NCI-H2196 (cell line): Measurements from ENCODE around the gene IL27RA.

ENCODE experiments used
- DNase-seq: peaks from one replicate; lab custom pipeline; 2025; ENCODE audit not compliant: unreplicated experiment; lab: John Stamatoyannopoulos, UW

The IL27RA gene

GRCh38 chr19:14031719-14032480, at the start of gene IL27RA:
TSS of gene IL27RA (plus strand) at chr19:14031762. CDS start at chr19:14031873, 111 bp downstream.
- DNase-seq = peak; percentile 72

GRCh38 chr19:13981988-13982501, 49.5 kb upstream of the IL27RA start:
- DNase-seq = no peak

- DNase-seq = no peak
Observed at GRCh38 chr19:13982773-13983172, 48.8 kb upstream of the IL27RA start.

GRCh38 chr19:13983213-13983889, 48.2 kb upstream of the IL27RA start:
- peak; percentile 90 for DNase-seq

- no peak for DNase-seq
Observed at GRCh38 chr19:13984186-13984585, 47.4 kb upstream of the IL27RA start.

- peak; percentile 51 for DNase-seq
Observed at GRCh38 chr19:13984875-13985741, 46.5 kb upstream of the IL27RA start.

GRCh38 chr19:13985771-13986347, 45.7 kb upstream of the IL27RA start:
- DNase-seq = peak; percentile 74

- DNase-seq = peak; percentile 84
Observed at GRCh38 chr19:13986348-13986904, 45.1 kb upstream of the IL27RA start.

GRCh38 chr19:13987101-13987890, 44.3 kb upstream of the IL27RA start:
- DNase-seq = peak; percentile 48

GRCh38 chr19:13989487-13989886, 42.1 kb upstream of the IL27RA start:
- DNase-seq = peak; percentile 15

- DNase-seq = no peak
Observed at GRCh38 chr19:13990085-13990484, 41.5 kb upstream of the IL27RA start.

GRCh38 chr19:13992025-13992424, 39.5 kb upstream of the IL27RA start:
- DNase-seq = no peak

GRCh38 chr19:13993590-13994300, 37.8 kb upstream of the IL27RA start:
- DNase-seq = no peak

- DNase-seq = no peak
Observed at GRCh38 chr19:13995017-13995728, 36.4 kb upstream of the IL27RA start.

GRCh38 chr19:13995878-13996765, 35.4 kb upstream of the IL27RA start:
- no peak for DNase-seq

GRCh38 chr19:13996928-13997630, 34.5 kb upstream of the IL27RA start:
- no peak for DNase-seq

- no peak for DNase-seq
Observed at GRCh38 chr19:13997631-13997962, 34.0 kb upstream of the IL27RA start.
